GM19351 (cell line): ENCODE measurements around the gene FSD1.
"Not testable (repeated sequence)": the region's sequence is repeated elsewhere in the genome, so short reads cannot be mapped to it uniquely, and the experiment has no call there.

Experiments used
- ATAC-seq: cut with Tn5 transposase; IDR thresholded peaks from one replicate; pipeline ENCODE4 v1.9.1; 2021; ENCODE audit warnings: mild to moderate bottlenecking, moderate library complexity; ENCODE audit not compliant: unreplicated experiment

Gene FSD1

GRCh38 chr19:4304538-4305256 lies at the start of gene FSD1:
TSS of gene FSD1 (plus strand) at chr19:4304598. CDS start at chr19:4304747, 149 bp downstream.
- ATAC-seq, result no peak

DNA sequence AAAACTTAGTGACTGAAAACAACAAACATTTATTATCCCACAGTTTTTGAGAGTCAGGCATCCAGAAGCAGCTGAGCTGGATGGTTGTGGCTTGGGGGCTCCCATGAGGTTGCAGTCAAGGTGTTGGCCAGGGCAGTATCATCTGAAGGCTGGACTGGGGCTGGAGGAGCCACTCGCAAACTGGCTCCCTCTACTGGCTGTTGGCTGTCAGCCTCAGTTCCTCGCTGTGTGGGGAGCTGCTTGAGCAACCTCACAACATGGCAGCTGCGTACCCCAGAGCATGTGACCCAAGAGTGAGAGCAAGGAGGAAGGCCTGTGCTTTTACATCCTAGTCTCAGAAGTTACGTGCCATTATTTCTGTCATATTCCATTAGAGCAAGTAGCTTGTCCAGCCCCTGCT lies 47.8 kb upstream of the FSD1 start:
- ATAC-seq, result no peak

DNA sequence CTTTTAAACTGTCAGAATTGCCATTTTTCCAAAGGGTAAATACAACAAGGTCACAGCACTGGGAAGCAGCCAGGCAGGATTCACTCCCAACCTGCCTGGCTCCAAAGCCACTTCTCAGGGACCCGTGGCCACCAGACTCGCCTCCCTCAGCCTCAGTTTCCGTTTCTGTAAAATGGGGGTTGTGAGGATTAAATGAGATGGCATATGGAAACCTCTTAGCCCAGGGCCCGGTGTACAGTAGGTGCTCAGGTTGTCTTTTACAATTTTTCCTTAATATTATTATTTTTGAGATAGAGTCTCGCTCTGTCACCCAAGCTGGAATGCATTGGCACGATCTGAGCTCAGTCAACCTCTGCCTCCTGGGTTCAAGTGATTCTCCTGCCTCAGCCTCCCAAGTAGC lies 47.4 kb upstream of the FSD1 start:
- no peak for ATAC-seq

DNA sequence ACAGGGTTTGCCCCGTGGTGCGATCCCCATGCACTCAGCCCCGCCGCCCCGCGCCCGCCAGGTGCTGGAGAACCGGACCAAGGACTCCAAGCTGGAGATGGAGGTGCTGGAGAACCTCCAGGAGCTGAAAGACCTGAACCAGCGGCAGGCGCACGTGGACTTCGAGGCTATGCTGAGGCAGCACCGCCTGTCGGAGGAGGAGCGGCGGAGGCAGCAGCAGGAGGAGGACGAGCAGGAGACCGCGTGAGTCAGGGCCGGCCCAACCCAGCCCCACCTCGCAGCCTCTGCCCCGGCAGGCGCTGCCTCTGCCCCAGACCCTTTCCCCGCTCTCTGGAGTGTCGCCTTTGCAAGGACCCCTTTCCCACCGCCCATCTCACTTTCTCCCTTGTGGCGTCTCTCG lies 46.2 kb upstream of the FSD1 start:
- no peak for ATAC-seq

GRCh38 chr19:4260613-4261191 lies 43.7 kb upstream of the FSD1 start:
- ATAC-seq, result no peak

- ATAC-seq, result no peak
Measured at GRCh38 chr19:4264812-4265211, 39.6 kb upstream of the FSD1 start.

- ATAC-seq, result no peak
Measured at GRCh38 chr19:4266253-4267000, 38.0 kb upstream of the FSD1 start.

GRCh38 chr19:4267101-4267900 lies 37.1 kb upstream of the FSD1 start:
- no peak for ATAC-seq

- ATAC-seq, result no peak
Measured at GRCh38 chr19:4267901-4268815, 36.2 kb upstream of the FSD1 start.

DNA sequence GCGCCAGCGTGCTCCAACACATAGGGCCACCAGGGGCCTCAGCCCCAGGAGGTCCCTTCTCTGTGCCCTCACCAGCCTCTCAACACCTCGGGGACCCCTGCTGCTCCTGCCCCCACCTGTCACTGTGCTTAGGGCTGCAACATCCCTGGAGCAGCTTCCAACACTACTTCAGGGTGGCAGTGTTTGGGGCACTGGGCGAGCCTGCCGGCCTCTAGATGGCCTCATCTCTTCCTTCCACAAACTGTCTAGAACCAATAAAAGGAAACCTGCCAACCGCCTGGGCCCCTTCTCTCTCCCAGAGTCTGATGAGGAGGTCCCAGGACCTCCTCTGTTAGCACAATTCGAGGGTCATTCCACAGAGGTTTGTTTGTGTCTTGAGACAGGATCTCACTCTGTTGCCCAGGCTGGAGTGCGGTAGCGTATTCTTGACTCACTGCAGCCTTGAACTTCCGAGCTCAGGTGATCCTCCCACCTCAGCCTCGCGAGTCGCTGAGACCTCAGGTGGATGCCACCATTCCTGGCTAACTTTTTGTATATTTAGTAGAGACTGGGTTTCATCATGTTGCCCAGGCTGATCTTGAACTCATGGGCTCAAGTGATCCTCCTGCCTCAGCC lies 35.5 kb upstream of the FSD1 start:
- ATAC-seq, result no peak

- ATAC-seq, result no peak
Measured at GRCh38 chr19:4272894-4273293, 31.5 kb upstream of the FSD1 start.

DNA sequence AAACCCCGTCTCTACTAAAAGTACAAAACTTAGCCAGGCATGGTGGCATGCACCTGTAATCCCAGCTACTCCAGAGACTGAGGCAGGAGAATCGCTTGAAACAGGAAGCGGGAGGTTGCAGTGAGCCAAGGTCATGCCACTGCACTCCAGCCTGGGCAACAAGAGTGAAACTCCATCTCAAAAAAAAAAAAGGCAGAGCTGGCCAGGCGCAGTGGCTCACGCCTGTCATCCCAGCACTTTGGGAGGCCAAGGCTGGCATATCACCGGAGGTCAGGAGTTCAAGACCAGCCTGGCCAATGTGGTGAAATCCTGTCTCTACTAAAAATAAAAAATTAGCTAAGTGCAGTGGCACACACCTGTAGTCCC lies 30.1 kb upstream of the FSD1 start:
- ATAC-seq, result not testable (repeated sequence)

DNA sequence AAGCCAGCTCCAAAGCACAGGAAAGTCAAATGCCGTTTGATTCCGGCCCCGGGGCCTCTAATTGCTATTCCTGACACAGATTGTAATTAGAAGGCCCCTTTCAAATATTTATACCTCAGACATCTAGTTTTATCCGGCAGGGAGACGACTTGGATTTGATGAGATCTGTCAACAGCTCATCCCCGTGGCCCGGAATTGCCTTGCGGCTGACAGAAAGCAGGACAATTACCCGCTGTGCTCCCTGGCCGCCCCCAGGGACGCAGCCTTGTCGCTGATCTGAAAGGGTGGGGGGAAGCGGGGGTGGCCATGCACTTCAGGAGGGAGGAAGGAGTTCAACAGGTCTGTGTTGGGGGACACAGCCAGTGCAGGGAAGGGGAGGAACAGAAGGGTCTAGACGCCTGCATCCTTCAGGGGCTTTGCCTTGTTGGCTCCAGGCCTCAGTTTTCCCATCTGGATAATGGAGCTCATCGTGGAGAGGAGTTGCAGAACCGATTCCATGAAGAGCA lies 27.2 kb upstream of the FSD1 start:
- no peak for ATAC-seq

DNA sequence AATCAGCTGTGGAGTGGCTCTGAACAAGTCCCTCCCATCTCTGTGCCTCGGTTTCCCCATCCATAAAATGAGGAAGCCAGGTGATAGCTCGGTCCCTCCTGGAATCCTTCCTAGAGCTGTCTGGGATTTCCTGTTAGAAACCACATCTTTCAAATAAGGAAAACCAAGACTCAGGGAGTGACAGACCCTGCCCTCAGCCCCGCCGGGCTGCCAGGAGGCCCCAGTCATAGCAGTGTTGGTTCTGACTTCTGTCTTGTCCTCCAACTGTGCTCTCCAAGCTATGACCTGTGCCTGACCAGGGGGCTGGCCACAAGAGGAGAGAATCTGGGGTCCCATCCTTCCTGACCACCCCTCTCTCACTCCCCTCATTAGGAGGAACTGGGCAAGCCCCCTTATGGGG lies 26.4 kb upstream of the FSD1 start:
- ATAC-seq, result no peak

DNA sequence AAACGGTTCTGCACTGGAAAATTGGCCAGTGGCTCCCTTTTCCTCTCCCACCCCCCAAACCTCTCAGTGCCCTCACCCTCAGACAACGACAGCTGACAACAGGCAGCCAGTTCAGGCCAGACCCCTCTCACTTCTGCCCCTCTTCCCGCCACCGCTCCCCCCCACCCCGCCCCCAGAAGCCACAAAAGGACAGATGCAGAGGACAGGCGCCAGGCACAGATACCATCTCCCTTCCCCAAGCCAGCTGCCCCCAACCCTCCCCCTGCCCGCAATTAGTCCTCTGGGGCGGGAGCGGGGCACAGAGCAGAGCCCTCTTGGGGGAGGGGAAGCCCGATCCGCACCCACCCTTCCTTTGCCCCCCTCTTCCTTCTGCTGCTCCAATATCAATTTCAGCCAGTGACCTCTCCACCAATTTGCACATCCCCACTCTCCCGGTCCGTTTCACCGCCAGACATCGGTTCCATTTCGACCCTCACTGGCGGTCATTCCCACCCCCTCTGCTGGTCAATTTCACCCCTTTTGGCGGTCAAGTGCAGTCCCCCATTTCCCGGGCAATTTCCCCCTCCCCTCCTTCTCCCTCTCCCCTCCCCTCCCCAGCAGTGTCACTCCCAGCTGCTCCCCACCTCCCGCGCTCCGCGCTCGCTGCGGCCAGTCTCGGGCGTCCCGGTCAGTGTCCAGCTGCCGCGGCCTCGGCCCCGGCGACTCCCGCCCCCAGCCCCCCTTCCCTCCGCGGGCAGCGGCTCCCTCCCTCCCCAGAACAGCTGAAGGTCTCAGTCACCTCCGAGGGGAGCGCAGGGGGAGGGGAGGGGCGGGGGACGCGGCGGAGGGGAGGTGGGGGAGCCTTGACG lies 25.8 kb upstream of the FSD1 start, which contains the start of gene SHD:
SHD (plus strand) TSS at position 848 of the 848 bp plus-strand sequence. CDS start 798 bp downstream, outside the sequence.
- ATAC-seq, result no peak

DNA sequence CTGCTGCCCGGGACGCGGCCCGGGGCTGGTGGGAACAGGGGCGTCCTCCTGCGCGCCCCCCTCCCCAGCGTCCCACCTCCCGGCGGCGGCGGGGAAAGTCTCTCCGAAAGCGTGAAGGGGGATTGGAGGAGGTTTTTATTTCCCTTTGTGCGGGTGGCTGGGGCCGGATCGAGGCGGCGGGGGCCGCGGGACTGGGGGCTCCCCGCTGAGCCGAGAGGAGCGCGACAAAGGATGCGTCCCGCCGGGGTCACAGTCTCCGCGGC lies 25.2 kb upstream of the FSD1 start:
- no peak for ATAC-seq

DNA sequence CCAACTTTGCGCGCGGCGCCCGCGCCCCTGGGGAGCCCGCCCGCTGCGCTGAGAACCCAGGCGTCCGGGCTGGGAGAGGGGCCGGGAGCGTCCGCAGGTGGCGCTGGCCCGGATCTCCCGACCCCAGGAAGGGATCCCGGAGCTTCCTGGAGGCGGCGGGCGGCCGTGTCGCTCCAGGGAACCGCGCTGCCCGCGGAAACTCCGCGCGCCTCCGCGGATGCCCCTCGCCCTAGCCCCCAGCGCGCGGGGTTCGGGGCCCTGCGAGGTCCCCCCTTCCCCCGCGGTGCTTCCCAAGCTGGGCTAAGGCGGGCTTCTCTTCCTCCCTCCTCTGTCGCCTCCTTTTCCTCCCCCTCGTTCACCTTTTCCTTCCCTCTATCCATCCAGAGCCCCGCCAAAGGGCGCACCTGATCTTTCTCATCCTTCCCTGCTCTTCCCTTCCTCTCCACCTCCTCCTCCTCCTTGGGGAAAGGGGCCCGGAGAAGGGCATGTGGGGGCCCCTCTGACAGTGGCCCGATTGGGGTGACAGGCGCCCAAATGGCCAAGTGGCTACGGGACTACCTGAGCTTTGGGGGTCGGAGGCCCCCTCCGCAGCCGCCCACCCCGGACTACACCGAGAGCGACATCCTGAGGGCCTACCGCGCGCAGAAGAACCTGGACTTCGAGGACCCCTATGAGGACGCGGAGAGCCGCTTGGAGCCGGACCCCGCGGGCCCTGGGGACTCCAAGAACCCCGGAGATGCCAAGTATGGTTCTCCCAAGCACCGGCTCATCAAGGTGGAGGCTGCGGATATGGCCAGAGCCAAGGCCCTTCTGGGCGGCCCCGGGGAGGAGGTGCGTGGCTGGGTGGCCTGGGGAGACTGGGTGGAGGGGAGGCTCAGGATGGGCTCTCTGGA lies 24.6 kb upstream of the FSD1 start:
- no peak for ATAC-seq
